ENCODE results near the gene TYROBP.
A peak's percentile ranks its signal among the peaks of the same experiment; 100 is the strongest.
"Not testable (repeated sequence)": the region's sequence is repeated elsewhere in the genome, so short reads cannot be mapped to it uniquely, and the experiment has no call there.

TYROBP gene

DNA sequence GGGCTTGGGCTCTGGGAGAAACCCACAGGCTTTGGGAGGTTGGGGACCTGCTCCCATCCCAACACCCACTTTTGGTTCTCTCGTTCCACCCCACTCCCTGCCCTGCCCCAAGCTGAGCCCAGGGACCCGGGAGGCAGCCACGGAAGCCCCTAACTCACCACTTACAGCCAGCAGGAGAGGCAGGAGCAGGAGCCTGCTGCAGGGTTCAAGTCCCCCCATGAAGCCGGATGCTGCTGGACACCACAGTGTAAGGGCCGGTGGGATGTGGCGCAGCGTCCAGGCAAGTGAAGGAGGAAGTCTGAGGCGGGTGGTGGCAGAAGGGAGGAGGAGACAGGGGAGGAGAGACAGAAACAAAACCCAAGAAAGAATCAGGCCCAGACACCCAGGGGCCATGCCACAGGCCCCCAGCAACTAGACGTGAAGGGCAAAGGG, at the start of gene TYROBP:
TYROBP (minus strand) TSS at position 286 of the 432 bp plus-strand sequence; CDS start at position 219, 67 bp downstream.
- no peak within 1 kb of the TSS for H3K9ac ChIP-seq (ENCODE audit: low read length)
- H3K27me3 ChIP-seq (ENCODE audit: insufficient read depth, low read length), result no peaks in the 10 kb centered on the region
- peak within 1 kb of the TSS; percentile 9 for H3K27ac ChIP-seq (ENCODE audit: low read depth, low read length, poor library complexity, severe bottlenecking)
- TF ChIP-seq, protein P1, sequence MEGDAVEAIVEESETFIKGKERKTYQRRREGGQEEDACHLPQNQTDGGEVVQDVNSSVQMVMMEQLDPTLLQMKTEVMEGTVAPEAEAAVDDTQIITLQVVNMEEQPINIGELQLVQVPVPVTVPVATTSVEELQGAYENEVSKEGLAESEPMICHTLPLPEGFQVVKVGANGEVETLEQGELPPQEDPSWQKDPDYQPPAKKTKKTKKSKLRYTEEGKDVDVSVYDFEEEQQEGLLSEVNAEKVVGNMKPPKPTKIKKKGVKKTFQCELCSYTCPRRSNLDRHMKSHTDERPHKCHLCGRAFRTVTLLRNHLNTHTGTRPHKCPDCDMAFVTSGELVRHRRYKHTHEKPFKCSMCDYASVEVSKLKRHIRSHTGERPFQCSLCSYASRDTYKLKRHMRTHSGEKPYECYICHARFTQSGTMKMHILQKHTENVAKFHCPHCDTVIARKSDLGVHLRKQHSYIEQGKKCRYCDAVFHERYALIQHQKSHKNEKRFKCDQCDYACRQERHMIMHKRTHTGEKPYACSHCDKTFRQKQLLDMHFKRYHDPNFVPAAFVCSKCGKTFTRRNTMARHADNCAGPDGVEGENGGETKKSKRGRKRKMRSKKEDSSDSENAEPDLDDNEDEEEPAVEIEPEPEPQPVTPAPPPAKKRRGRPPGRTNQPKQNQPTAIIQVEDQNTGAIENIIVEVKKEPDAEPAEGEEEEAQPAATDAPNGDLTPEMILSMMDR (IDR thresholded peaks at IDR 0.05; ENCODE audit: low read length), result no peak
- TF ChIP-seq EZH2 (IDR thresholded peaks at IDR 0.05; ENCODE audit: borderline replicate concordance, low read length), result no peak
- H3K9me2 ChIP-seq (ENCODE audit: low read depth, low read length), result no peaks in the 10 kb centered on the region
- peaks cover 19% of the 10 kb centered on the region for H3K4me1 ChIP-seq (ENCODE audit: insufficient read depth, low read length, severe bottlenecking)
- H3K4me3 ChIP-seq (ENCODE audit: low read depth, low read length, poor library complexity, severe bottlenecking), result no peak within 1 kb of the TSS
- no peaks in the 10 kb centered on the region for H3K36me3 ChIP-seq (ENCODE audit: insufficient read depth, low read length)
- no peak within 1 kb of the TSS for H3K4me2 ChIP-seq (ENCODE audit: low read length)
- H3K79me2 ChIP-seq (ENCODE audit: insufficient read depth, low read length), result no peaks in the 10 kb centered on the region
- H3K9me3 ChIP-seq (ENCODE audit: low read length), result no peaks in the 10 kb centered on the region
- no peaks in the 10 kb centered on the region for H4K20me1 ChIP-seq (ENCODE audit: insufficient read depth, low read length)
- H3F3A ChIP-seq (ENCODE audit: insufficient read depth, low read length), result no peaks in the 10 kb centered on the region
- H2AFZ ChIP-seq (ENCODE audit: low read length), result no peak within 1 kb of the TSS

DNA sequence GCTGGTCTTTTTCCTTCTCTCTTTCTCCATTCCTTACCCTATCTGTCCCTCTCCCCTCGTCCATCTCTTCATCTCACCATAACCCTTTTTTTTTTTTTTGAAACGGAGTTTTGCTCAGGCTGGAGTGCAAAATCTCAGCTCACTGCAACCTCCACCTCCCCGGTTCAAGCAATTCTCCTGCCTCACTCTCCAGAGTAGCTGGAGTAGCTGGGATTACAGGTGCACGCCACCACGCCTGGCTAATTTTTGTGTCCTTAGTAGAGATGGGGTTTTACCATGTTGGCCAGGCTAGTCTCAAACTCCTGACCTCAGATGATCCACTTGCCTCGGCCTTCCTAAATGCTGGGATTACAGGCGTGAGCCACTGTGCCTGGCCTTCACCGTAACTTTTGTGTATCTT, 49.3 kb upstream of the TYROBP start:
- not testable (repeated sequence) for H3K36me3 ChIP-seq (ENCODE audit: insufficient read depth, low read length); H3K27ac ChIP-seq (ENCODE audit: low read depth, low read length, poor library complexity, severe bottlenecking); H2AFZ ChIP-seq (ENCODE audit: low read length); H3K9me2 ChIP-seq (ENCODE audit: low read depth, low read length); H3K9me3 ChIP-seq (ENCODE audit: low read length); H3K4me2 ChIP-seq (ENCODE audit: low read length); H3K79me2 ChIP-seq (ENCODE audit: insufficient read depth, low read length); H3K9ac ChIP-seq (ENCODE audit: low read length); H4K20me1 ChIP-seq (ENCODE audit: insufficient read depth, low read length); H3K4me1 ChIP-seq (ENCODE audit: insufficient read depth, low read length, severe bottlenecking); H3F3A ChIP-seq (ENCODE audit: insufficient read depth, low read length); H3K4me3 ChIP-seq (ENCODE audit: low read depth, low read length, poor library complexity, severe bottlenecking)
- H3K27me3 ChIP-seq (ENCODE audit: insufficient read depth, low read length), result peaks cover 12% of the 10 kb centered on the region; the same call in 1 of the 2 replicates

DNA sequence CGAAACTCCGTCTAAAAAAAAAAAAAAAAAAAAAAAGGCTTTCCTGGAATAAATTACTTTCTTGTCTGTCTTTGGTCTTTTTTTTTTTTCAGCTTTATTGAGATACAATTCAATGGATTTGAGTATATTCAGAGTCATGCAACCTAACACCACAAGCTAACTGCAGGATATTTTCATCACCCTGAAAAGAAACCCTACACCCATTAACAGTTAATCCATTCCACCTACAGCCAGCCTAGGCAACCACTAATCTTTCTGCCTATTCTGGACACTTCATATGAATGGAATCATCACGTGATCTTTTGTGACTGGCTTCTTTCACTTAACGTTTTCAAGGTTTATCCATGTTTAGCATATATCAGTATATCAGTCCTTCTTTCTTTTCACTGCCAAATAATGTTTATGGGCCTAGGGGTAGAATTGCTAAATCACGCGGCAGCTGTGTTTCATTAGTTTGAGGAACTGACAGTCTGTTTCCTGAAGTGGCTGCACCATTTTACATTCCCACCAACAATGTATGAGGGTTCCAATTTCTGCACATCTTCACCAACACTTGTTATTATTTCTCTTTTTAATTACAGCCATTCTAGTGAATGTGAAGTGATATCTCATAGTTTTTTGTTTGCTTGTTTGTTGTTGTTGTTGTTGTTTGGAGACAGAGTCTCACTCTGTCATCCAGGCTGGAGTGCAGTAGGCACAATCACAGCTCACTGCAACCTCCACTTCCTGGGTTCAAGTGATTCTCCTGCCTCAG, 48.0 kb upstream of the TYROBP start:
- Histone ChIP-seq H3K9ac (ENCODE audit: low read length) (no peak overlapping the region), H3K27me3 (ENCODE audit: insufficient read depth, low read length) (peaks cover 12% of the 10 kb centered on the region; the same call in 1 of the 2 replicates), H3K4me3 (ENCODE audit: low read depth, low read length, poor library complexity, severe bottlenecking) (no peak overlapping the region), H3F3A (ENCODE audit: insufficient read depth, low read length) (no peaks in the 10 kb centered on the region), H3K9me2 (ENCODE audit: low read depth, low read length) (no peaks in the 10 kb centered on the region), H3K4me1 (ENCODE audit: insufficient read depth, low read length, severe bottlenecking) (no peaks in the 10 kb centered on the region), H3K79me2 (ENCODE audit: insufficient read depth, low read length) (no peaks in the 10 kb centered on the region), H3K27ac (ENCODE audit: low read depth, low read length, poor library complexity, severe bottlenecking) (no peak overlapping the region), H3K4me2 (ENCODE audit: low read length) (no peak overlapping the region), H4K20me1 (ENCODE audit: insufficient read depth, low read length) (no peaks in the 10 kb centered on the region), H2AFZ (ENCODE audit: low read length) (no peak overlapping the region), H3K9me3 (ENCODE audit: low read length) (0 out of 2 replicates have a peak, but pooled peaks cover 5% of the 10 kb centered on the region), H3K36me3 (ENCODE audit: insufficient read depth, low read length) (no peaks in the 10 kb centered on the region)
- no peak for TF ChIP-seq EZH2 (IDR thresholded peaks at IDR 0.05; ENCODE audit: borderline replicate concordance, low read length)
- TF ChIP-seq, protein P1 (IDR thresholded peaks at IDR 0.05; ENCODE audit: low read length), result no peak

DNA sequence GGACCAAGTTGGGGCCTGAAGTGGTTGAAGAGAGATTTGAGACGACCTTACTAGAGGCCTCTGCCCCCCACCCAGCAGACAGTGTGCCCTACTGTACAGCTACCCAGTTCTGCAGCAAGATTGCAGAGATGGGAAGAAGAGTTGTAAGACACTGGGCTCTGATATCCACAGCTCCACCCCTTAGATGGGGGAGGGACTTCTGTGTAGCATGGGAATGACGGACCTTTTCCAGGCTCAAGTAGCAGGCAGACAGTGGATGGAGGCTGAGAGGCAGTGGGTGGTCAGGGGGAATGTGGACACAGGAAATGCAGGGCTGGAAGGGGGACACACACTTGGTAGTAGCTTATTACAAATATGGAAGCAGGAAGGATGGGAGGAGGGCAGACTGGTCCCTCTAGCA, 41.0 kb upstream of the TYROBP start:
- no peaks in the 10 kb centered on the region for H3K4me1 ChIP-seq (ENCODE audit: insufficient read depth, low read length, severe bottlenecking)
- H3K4me3 ChIP-seq (ENCODE audit: low read depth, low read length, poor library complexity, severe bottlenecking), result no peak overlapping the region
- TF ChIP-seq EZH2 (IDR thresholded peaks at IDR 0.05; ENCODE audit: borderline replicate concordance, low read length), result no peak
- TF ChIP-seq, protein P1 (IDR thresholded peaks at IDR 0.05; ENCODE audit: low read length), result no peak
- H3K9me3 ChIP-seq (ENCODE audit: low read length), result no peaks in the 10 kb centered on the region
- H3K4me2 ChIP-seq (ENCODE audit: low read length), result no peak overlapping the region
- H3K9ac ChIP-seq (ENCODE audit: low read length), result no peak overlapping the region
- H3K36me3 ChIP-seq (ENCODE audit: insufficient read depth, low read length), result no peaks in the 10 kb centered on the region
- no peaks in the 10 kb centered on the region for H4K20me1 ChIP-seq (ENCODE audit: insufficient read depth, low read length)
- H3F3A ChIP-seq (ENCODE audit: insufficient read depth, low read length), result no peaks in the 10 kb centered on the region
- H2AFZ ChIP-seq (ENCODE audit: low read length), result no peak overlapping the region
- no peaks in the 10 kb centered on the region for H3K27me3 ChIP-seq (ENCODE audit: insufficient read depth, low read length)
- no peak overlapping the region for H3K27ac ChIP-seq (ENCODE audit: low read depth, low read length, poor library complexity, severe bottlenecking)
- no peaks in the 10 kb centered on the region for H3K79me2 ChIP-seq (ENCODE audit: insufficient read depth, low read length)
- H3K9me2 ChIP-seq (ENCODE audit: low read depth, low read length), result no peaks in the 10 kb centered on the region

Measured in OCI-LY1 (cell line).